SIG-M5 treated with dmso at 0.1 percent for 504 hours (cell line): ENCODE results near the gene KANSL3.
"Not testable (repeated sequence)": the region's sequence is repeated elsewhere in the genome, so short reads cannot be mapped to it uniquely, and the experiment has no call there.

Experiments
- DNase-seq: peaks from one replicate; lab custom pipeline; 2025; ENCODE audit not compliant: unreplicated experiment; lab: John Stamatoyannopoulos, UW

KANSL3 gene

GRCh38 chr2:96638144-96639121 is at the start of gene KANSL3:
TSS of gene KANSL3 (minus strand) at chr2:96638312. CDS start at chr2:96637135, 1,177 bp downstream.
- DNase-seq = peak; percentile 89

DNA sequence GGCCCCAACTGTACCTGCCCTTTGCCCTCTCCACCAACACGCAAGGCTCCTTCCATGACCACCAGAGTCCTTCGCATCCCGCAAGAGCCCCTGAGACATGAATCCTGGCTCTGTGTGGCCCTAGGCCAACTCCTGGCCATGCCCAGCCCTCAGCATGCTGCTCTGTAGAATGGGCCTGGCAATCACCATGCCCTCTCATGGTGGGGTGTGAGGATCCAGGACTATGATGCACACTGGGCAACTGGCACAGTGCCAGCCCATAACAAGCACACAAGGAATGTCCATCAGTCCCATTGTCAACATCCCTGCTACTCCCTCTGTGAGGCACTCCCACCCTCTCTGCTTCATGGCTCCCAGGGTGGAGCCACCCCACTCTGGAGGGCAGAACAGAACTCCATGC is 49.2 kb upstream of the KANSL3 start:
- no peak for DNase-seq

DNA sequence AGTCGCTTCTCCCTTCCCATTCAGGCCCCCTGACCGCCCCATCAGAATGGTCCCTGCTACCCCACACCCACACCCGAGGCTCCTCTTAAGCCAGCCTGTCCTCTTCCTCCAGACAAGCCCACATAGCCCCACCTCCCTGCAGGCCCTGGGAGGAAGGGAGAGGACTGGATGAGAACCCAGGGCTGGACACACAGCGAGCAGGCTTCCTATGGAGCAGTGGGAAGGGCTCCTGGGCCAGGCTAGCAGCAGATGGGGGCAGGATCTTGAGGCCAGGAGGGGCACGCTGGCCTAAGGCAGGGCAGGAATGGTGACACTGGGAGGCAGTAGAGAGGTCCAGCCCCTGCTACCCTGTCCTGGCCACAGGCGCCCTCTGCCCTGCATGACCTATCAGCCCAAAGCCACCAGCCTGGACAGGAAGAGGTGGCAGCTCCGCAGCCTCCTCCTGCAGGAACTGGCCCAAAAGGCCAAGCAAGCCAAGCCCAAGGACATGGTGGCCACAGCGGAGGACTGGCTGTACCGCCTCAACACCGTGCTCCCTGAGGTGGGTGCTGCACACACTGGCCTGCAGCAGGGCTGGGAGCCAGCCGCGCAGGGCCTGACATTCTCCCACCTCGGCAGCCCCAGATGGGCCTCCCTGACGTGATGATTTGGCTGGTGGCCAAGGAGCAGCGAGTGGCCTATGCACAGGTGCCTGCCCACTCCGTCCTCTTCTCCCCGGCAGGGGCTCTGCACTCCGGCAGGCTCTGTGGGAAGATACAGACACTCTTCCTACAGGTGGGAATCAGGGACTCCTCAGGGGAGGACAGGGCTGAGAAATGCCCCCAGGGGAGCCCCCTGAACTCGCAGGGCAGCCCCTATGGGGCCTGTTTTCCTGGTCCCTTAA is 47.7 kb upstream of the KANSL3 start:
- DNase-seq = no peak

GRCh38 chr2:96684883-96685576 is 46.9 kb upstream of the KANSL3 start:
- DNase-seq = no peak

- no peak for DNase-seq
Measured at GRCh38 chr2:96683972-96684820, 46.1 kb upstream of the KANSL3 start.

GRCh38 chr2:96683307-96683706 is 45.2 kb upstream of the KANSL3 start:
- DNase-seq = no peak

DNA sequence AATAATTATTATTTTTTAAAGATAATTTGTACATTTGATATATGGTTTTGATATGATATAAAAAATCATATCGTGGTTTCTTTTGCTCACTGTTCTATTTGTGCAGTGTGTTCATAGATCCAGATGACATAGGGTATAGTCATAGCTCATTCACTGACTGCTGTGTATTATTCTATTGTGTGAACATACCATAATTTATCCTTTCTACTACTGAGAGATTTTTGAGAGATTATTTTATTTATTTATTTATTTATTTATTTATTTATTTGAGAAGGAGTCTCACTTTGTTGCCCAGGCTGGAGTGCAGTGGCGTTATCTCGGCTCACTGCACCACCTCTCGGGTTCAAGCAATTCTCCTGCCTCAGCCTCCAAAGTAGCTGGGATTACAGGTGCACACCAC is 43.4 kb upstream of the KANSL3 start:
- DNase-seq = no peak

DNA sequence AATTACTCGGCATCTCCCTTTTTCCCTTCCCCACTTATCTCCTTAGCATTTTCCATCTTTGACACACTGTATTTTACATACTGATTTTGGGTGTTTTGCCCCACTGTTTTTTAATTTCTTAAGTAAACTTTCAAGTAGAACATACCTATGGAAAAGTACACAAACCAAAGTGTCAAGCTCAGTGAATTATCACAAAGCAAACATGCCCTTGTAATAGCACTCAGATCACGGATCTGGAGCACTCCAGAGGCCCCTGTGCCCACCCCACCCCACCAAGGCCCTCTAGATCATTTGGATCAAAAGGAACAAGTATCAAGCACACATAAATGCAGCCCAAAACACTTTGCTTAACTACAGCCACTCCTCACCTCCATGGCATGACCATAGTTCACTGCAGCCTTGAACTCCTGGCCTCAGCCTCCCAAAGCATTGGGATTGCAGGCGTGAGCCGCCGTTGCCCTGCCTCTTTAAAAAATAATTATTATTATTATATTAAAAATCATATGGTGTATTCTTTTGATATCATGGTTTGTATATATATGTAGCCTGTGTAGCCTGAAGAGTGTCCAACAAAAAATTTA is 42.5 kb upstream of the KANSL3 start:
- DNase-seq = no peak

DNA sequence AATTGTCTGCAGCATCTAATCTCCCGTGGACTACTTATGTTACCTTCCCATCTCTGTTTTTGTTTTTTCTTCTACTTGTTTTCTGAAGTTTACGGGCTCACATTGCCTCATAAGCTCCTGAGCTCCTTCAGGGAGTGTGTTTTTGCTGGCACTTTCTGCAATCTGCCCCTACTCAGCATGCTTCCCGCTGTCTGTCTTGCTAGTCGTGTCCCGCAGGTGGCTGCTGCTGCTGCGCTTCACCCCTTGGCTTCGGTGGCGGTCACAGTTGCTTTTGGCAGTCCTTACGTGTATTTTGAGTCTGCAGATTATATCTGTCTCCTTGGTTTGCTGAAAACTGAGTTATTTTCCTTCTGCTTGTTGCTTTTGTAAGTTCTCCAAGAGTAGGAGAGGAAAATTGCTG is 41.7 kb upstream of the KANSL3 start:
- DNase-seq = no peak

DNA sequence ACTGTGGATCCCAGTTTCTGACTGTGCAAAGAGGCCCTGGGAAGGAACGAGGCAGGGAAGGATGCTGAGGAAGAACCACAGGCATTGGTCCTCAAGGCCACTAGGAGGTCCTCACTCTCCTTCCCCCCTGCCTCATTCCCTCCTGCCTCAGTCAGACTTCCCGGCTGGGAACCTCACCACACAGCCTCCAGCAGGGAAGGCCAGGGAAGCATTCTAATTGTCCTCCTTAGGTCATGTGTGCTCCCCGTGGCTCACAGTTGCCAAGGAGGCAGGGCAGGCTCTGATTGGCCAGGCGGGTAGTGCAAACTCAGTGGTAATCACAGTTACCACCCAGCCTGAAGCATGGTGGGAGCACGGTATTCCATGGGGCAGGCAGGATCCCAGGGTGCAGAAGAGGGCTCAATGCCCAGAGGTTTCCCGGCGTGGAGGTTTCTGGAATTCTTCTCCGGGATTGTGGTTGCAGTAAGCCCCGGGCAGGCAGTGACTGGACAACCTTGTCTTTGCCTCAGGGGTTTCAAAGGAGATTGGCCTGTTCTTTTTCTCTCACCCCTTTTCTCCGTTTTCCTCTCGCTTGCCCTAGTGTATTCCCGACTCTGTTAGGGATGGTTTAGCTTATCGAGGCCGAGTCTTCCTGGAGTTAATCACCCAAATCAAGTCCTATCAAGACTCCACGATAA is 31.6 kb upstream of the KANSL3 start:
- DNase-seq = no peak

DNA sequence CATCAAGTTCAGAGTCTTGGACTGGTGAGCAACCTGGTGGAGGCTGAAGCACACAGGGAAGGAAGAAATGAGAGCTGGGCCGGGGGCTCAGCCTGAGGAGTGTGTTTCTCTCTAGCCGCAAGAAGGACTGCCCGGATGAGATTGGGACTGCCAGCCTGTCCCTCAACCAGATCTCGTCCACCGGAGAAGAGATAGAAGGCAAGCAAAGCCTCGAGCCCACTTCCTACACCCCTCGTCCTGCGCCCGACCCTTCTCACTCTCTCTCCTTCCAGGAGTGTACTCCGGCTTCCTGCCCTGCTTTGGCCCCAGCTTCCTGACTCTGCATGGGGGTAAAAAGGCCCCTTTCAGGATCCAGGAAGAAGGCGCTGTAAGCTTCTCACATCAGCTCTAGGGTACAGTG is 30.7 kb upstream of the KANSL3 start:
- no peak for DNase-seq

- DNase-seq = not testable (repeated sequence)
Measured at GRCh38 chr2:96665717-96666116, 27.6 kb upstream of the KANSL3 start.

GRCh38 chr2:96665083-96665569 is 27.0 kb upstream of the KANSL3 start:
- DNase-seq = peak; percentile 99

DNA sequence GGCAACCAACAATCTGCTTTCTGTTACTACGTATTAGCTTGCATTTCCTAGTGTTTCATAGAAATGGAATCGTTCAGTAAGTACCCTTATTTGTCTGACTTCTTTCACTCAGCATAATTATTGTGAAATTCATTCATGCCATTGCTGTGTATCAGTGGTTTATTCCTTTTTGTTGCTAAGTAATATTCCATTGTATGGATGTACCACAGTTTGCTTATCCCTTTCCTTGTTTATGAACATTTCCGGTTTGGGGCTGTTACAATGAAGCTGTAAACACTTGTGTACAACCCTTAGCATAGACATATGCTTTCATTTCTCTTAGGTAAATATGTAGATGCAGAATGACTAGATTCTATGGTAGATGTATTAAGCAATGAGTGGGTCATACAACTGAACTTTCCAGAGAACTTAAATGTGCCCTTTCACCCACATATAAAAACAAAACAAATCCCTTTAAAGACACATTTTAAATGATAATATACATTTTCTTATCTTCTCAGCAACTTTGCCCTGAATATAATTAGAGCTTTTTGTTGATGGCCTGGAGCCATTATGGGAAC is 26.3 kb upstream of the KANSL3 start:
- no peak for DNase-seq

GRCh38 chr2:96663829-96664228 is 25.7 kb upstream of the KANSL3 start:
- DNase-seq = no peak

- no peak for DNase-seq
Measured at GRCh38 chr2:96663177-96663576, 25.1 kb upstream of the KANSL3 start.

- no peak for DNase-seq
Measured at GRCh38 chr2:96662360-96662759, 24.2 kb upstream of the KANSL3 start.

DNA sequence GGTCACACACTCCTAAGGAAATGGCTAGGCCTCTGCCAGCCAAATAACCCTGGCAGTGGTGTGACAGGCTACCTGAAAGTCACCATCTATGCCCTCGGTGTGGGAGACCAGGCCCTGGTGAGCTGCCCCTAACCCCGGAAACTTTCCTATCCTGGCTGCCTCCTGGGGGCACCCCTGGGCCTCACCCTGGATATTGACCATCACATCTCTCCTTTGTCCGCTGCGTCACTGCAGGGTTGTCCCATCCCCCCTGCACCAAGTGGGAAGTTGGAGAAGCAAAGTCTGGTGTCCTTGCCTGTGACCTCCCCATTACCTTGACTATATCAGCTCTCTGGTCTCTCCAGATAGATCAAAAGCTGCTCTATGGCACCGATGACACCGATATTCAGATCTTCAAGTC is 23.2 kb upstream of the KANSL3 start:
- DNase-seq = no peak

DNA sequence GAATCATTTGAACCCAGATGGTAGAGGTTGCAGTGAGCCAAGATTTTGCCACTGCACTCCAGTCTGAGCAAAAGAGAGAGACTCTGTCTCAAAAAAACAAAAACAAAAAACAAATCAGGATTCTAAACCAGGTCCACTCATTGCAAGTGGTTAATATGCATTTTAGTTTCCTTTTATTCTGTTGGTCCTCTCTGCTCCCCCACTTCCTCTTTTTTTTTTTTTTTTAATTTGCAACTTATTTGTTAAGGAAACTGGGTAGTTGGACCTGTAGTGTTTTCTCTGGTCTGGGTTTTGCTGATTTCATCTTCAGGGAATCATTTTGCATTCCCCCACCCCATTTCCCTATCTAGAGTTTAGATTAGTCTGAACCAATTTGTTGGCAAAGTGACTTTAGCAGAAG is 18.4 kb upstream of the KANSL3 start:
- DNase-seq = peak; percentile 41
